Measurements from ENCODE around the gene SFXN2.
A peak's percentile ranks its signal among the peaks of the same experiment; 100 is the strongest.

SFXN2 gene

GRCh38 chr10:102670871-102671434, 43.5 kb upstream of the SFXN2 start:
- Histone ChIP-seq H3K27ac (ENCODE audit: low read depth, low read length) (no peak overlapping the region), H3K9me2 (replicated peaks; ENCODE audit: control insufficient read depth, low read length) (no peaks in the 10 kb centered on the region), H3K4me2 (ENCODE audit: low read length) (no peak overlapping the region), H3K27me3 (ENCODE audit: control insufficient read depth, low read length) (no peaks in the 10 kb centered on the region), H3F3A (ENCODE audit: control insufficient read depth, insufficient read depth) (no peaks in the 10 kb centered on the region), H3K36me3 (ENCODE audit: control insufficient read depth, low read length) (no peaks in the 10 kb centered on the region), H4K20me1 (ENCODE audit: control insufficient read depth, insufficient read depth, low read depth, low read length) (no peaks in the 10 kb centered on the region), H3K4me1 (ENCODE audit: control insufficient read depth, low read length) (peaks cover 25% of the 10 kb centered on the region), H3K9me3 (ENCODE audit: control insufficient read depth, insufficient read depth, low read length) (no peaks in the 10 kb centered on the region), H3K79me2 (ENCODE audit: control insufficient read depth, low read length) (no peaks in the 10 kb centered on the region), H3K4me3 (ENCODE audit: low read length) (no peak overlapping the region)
- TF ChIP-seq EZH2phosphoT487 (IDR thresholded peaks at IDR 0.05; ENCODE audit: borderline replicate concordance, low read length) = no peak
- no peak for TF ChIP-seq CTCF (IDR thresholded peaks at IDR 0.05; ENCODE audit: low read depth, low read length, poor library complexity, severe bottlenecking)

DNA sequence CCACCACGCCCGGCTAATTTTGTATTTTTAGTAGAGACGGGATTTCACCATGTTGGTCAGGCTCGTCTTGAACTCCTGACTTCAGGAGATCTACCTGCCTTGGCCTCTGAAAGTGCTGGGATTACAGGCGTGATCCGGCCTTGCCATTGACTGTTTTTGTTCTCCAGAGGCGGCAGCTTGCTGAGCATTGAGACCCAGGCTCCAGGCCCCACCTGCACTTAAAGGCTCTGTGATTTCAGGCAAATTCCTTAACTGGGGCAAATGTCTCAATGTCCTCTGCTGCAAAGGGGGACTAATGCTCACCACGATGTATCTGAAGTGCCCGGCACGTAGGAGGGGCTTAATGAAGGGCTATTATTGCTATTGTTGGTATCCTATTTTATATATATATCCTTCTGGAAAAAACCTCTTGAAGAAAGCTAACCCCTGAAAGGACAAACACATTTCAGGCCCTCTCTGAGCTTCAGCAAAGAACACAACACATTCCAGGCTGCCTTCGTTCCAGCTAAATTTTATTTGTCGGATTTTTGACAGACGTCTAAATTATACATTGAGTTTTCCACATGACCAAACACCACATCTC, 41.1 kb upstream of the SFXN2 start:
- no peak overlapping the region for H3K4me3 ChIP-seq (ENCODE audit: low read length)
- no peaks in the 10 kb centered on the region for H3K36me3 ChIP-seq (ENCODE audit: control insufficient read depth, low read length)
- peaks cover 35% of the 10 kb centered on the region for H3K4me1 ChIP-seq (ENCODE audit: control insufficient read depth, low read length)
- H3K9me2 ChIP-seq (replicated peaks; ENCODE audit: control insufficient read depth, low read length) = no peaks in the 10 kb centered on the region
- no peaks in the 10 kb centered on the region for H3K79me2 ChIP-seq (ENCODE audit: control insufficient read depth, low read length)
- no peak overlapping the region for H3K27ac ChIP-seq (ENCODE audit: low read depth, low read length)
- no peaks in the 10 kb centered on the region for H4K20me1 ChIP-seq (ENCODE audit: control insufficient read depth, insufficient read depth, low read depth, low read length)
- peaks cover 7% of the 10 kb centered on the region for H3F3A ChIP-seq (ENCODE audit: control insufficient read depth, insufficient read depth)
- no peak for TF ChIP-seq CTCF (IDR thresholded peaks at IDR 0.05; ENCODE audit: low read depth, low read length, poor library complexity, severe bottlenecking)
- no peak for TF ChIP-seq EZH2phosphoT487 (IDR thresholded peaks at IDR 0.05; ENCODE audit: borderline replicate concordance, low read length)
- no peaks in the 10 kb centered on the region for H3K27me3 ChIP-seq (ENCODE audit: control insufficient read depth, low read length)
- no peak overlapping the region for H3K4me2 ChIP-seq (ENCODE audit: low read length)
- H3K9me3 ChIP-seq (ENCODE audit: control insufficient read depth, insufficient read depth, low read length) = no peaks in the 10 kb centered on the region

- H3K27ac ChIP-seq (ENCODE audit: low read depth, low read length) = no peak overlapping the region
- H3K9me2 ChIP-seq (replicated peaks; ENCODE audit: control insufficient read depth, low read length) = no peaks in the 10 kb centered on the region
- no peak overlapping the region for H3K4me3 ChIP-seq (ENCODE audit: low read length)
- peaks cover 35% of the 10 kb centered on the region for H3K4me1 ChIP-seq (ENCODE audit: control insufficient read depth, low read length)
- H3K27me3 ChIP-seq (ENCODE audit: control insufficient read depth, low read length) = no peaks in the 10 kb centered on the region
- 0 out of 2 replicates have a peak overlapping the region, but pooled peaks have one; percentile 4 for H3K4me2 ChIP-seq (ENCODE audit: low read length)
- TF ChIP-seq EZH2phosphoT487 (IDR thresholded peaks at IDR 0.05; ENCODE audit: borderline replicate concordance, low read length) = no peak
- no peak for TF ChIP-seq CTCF (IDR thresholded peaks at IDR 0.05; ENCODE audit: low read depth, low read length, poor library complexity, severe bottlenecking)
- H3K9me3 ChIP-seq (ENCODE audit: control insufficient read depth, insufficient read depth, low read length) = no peaks in the 10 kb centered on the region
- H3K36me3 ChIP-seq (ENCODE audit: control insufficient read depth, low read length) = no peaks in the 10 kb centered on the region
- H3F3A ChIP-seq (ENCODE audit: control insufficient read depth, insufficient read depth) = peaks cover 7% of the 10 kb centered on the region
- H3K79me2 ChIP-seq (ENCODE audit: control insufficient read depth, low read length) = no peaks in the 10 kb centered on the region
- no peaks in the 10 kb centered on the region for H4K20me1 ChIP-seq (ENCODE audit: control insufficient read depth, insufficient read depth, low read depth, low read length)
Measured at GRCh38 chr10:102673819-102674511, 40.5 kb upstream of the SFXN2 start.
